ENCODE measurements around the gene POLR1E. TPM values are rescaled to one million over a fixed set of nuclear protein-coding genes. Genes with fewer than 3 reads are reported as not detected.

POLR1E gene
- total and polyA plus RNA-seq, 9 of the 15 experiments (the other 6 are each of a cell fraction or from before 2014, with no cell fraction given), result 18.9 to 102 (median 74.4) TPM

GRCh38 chr9:37485389-37486255, at the start of gene POLR1E (continued):
- TF ChIP-seq TFAP4 (CRISPR knock-in tag; IDR thresholded peaks at IDR 0.05; ENCODE audit: borderline replicate concordance), result 0 out of 2 replicates have a peak, but pooled peaks have one; percentile 59
- TF ChIP-seq ESRRA (IDR thresholded peaks at IDR 0.05; ENCODE audit: borderline replicate concordance, low read depth), result peak; percentile 75; the same call in 1 of the 2 replicates
- peak; percentile 40; the same call in 1 of the 2 replicates for TF ChIP-seq PML (IDR thresholded peaks at IDR 0.05; ENCODE audit: low read length)
- no peak for TF ChIP-seq LEF1 (IDR thresholded peaks at IDR 0.05)
- TF ChIP-seq ZNF561 (CRISPR knock-in tag; conservative IDR thresholded peaks at IDR 0.05), result no peak
- TF ChIP-seq ZNF699 (CRISPR knock-in tag; IDR thresholded peaks at IDR 0.05; ENCODE audit: insufficient replicate concordance), result no peak
- peak; percentile 79; the same call in 1 of the 2 replicates for TF ChIP-seq GTF2F1 (IDR thresholded peaks at IDR 0.05; ENCODE audit: low read depth, low read length)
- TF ChIP-seq CREB1 (IDR thresholded peaks at IDR 0.05), result peak; percentile 81
- TF ChIP-seq CREB1 (CRISPR knock-in tag; IDR thresholded peaks at IDR 0.05), result peak; percentile 84

GRCh38 chr9:37436540-37436939, 49.2 kb upstream of the POLR1E start:
- no peak overlapping the region for H3K4me3 ChIP-seq
- H3K79me2 ChIP-seq (ENCODE audit: control insufficient read depth, insufficient read depth, low read length), result peaks cover 15% of the 10 kb centered on the region; the same call in 2 of the 3 replicates
- H3K27ac ChIP-seq (ENCODE audit: extremely low read depth, low read depth, low read length), result no peak overlapping the region
- H3K4me1 ChIP-seq (replicated peaks in 1 of 2; ENCODE audit: control insufficient read depth in 2 of 2, insufficient read depth in 2 of 2, low read length in 2 of 2), result no peaks in the 10 kb centered on the region; a peak in 1 of 5 replicates
- H4K20me1 ChIP-seq (replicated peaks; ENCODE audit: control insufficient read depth, insufficient read depth, low read length), result peaks cover 7% of the 10 kb centered on the region
- FAIRE-seq (no peak), ATAC-seq (no peak), DNase-seq (ENCODE audit: extremely low read depth in 1 of 4, low spot score in 3 of 4) (no peak)
- BruUV-seq (replicated peaks), result no TSS peak
- H3K9me1 ChIP-seq (ENCODE audit: control insufficient read depth, insufficient read depth, low read length), result no peaks in the 10 kb centered on the region
- intact Hi-C loops (cut with micrococcal nuclease), result no loop called here
- H3K36me3 ChIP-seq (ENCODE audit: control insufficient read depth, insufficient read depth, low read length), result peaks cover 99% of the 10 kb centered on the region
- H3K9me3 ChIP-seq (replicated peaks; ENCODE audit: control insufficient read depth, insufficient read depth, low read depth, low read length), result no peaks in the 10 kb centered on the region
- H3K9ac ChIP-seq (ENCODE audit: insufficient read depth in 1 of 2, low read depth in 2 of 2, low read length in 2 of 2), result no peak overlapping the region
- no peak overlapping the region for H2AFZ ChIP-seq (ENCODE audit: low read depth, low read length)
- POLR2A ChIA-PET, result interaction anchor here (1.0 to 2.6 kb wide), 6 partner anchors 8 to 63 kb away, joined by 3 to 9 read pairs (median 4); no protein-coding TSS in a partner anchor
- CTCF ChIA-PET (ENCODE audit: low intra/inter-chr PET ratio), result no interaction called here
- H3K27me3 ChIP-seq (ENCODE audit: control insufficient read depth in 2 of 2, insufficient read depth in 2 of 2, low read length in 2 of 2), result no peaks in the 10 kb centered on the region
- H3K4me2 ChIP-seq (ENCODE audit: insufficient read depth, low read length), result no peak overlapping the region
- 88% methylated on average over 5 of the region's 5 CpGs for WGBS (ENCODE audit: insufficient coverage, low coverage, missing lambda C conversion rate)
- TF ChIP-seq POLR2G (IDR thresholded peaks at IDR 0.05; ENCODE audit: low read depth, low read length) (peak; percentile 27; the same call in 1 of the 2 replicates), NFIC (IDR thresholded peaks at IDR 0.05) (no peak), ELF2 (CRISPR knock-in tag; IDR thresholded peaks at IDR 0.05) (no peak), POLR2A (conservative IDR thresholded peaks at IDR 0.05) (peak; percentile 27; the same call in 1 of the 2 replicates), SMARCB1 (IDR thresholded peaks at IDR 0.05; ENCODE audit: insufficient read length, low read depth) (no peak), SUPT5H (IDR thresholded peaks at IDR 0.05) (0 out of 2 replicates have a peak, but pooled peaks have one; percentile 25)
- in situ Hi-C loops (cut with MboI), result no loop called here

Data from K562 (cell line).